Natural killer cell (primary cell): ENCODE data around the gene UGT1A10. TPM values are rescaled to one million over a fixed set of nuclear protein-coding genes. Genes with fewer than 3 reads are reported as not detected.

Source experiments
- ATAC-seq, 3 donors: fragments of 150-1000 bp in 2 of 3; fragments of 200-7000 bp in 1 of 3; cut with Tn5 transposase; 1 replicate in 1 of 3; 2 replicates in 2 of 3; pipeline ENCODE4 v1.10.0; 2021; ENCODE audit warnings: mild to moderate bottlenecking in 2 of 3, moderate library complexity in 2 of 3
- DNase-seq, 2 donors: peaks; one replicate each; pipeline versions ENCODE4 v3.0.0 to v3.0.0-alpha.2; 2013 to 2021; ENCODE audit warnings: mixed read lengths in 1 of 2
- H3K27ac ChIP-seq: one replicate; pipeline ENCODE4 v1.5.1; 2013; ENCODE audit warnings: mild to moderate bottlenecking, low read length
- H3K27me3 ChIP-seq: one replicate; pipeline ENCODE4 v1.6.1; 2013; ENCODE audit warnings: low read length; ENCODE audit not compliant: control insufficient read depth, insufficient read depth
- H3K36me3 ChIP-seq: one replicate; pipeline ENCODE4 v1.6.1; 2013; ENCODE audit warnings: low read length; ENCODE audit not compliant: control insufficient read depth, insufficient read depth
- H3K4me1 ChIP-seq: one replicate; pipeline ENCODE4 v1.6.1; 2013; ENCODE audit warnings: low read length; ENCODE audit not compliant: control insufficient read depth, insufficient read depth
- H3K4me3 ChIP-seq: one replicate; pipeline ENCODE4 v1.5.1; 2013; ENCODE audit warnings: low read length
- H3K9me3 ChIP-seq: one replicate; pipeline ENCODE4 v1.6.1; 2013; ENCODE audit warnings: low read length; ENCODE audit not compliant: control insufficient read depth, insufficient read depth
- H3K27ac Mint-ChIP-seq, 2 donors: one replicate each; pipeline ENCODE4 v1.8.0; 2022; ENCODE audit warnings: mild to moderate bottlenecking in 2 of 2, mixed read lengths in 2 of 2, moderate library complexity in 1 of 2
- H3K27me3 Mint-ChIP-seq, 2 donors: one replicate each; pipeline ENCODE4 v1.8.0; 2022; ENCODE audit warnings: low read depth in 2 of 2, mixed read lengths in 2 of 2
- H3K36me3 Mint-ChIP-seq: one replicate; pipeline ENCODE4 v1.8.0; 2022; ENCODE audit warnings: mixed read lengths
- H3K4me1 Mint-ChIP-seq, 2 donors: one replicate each; pipeline ENCODE4 v1.8.0; 2022; ENCODE audit warnings: mixed read lengths in 2 of 2
- H3K4me3 Mint-ChIP-seq: one replicate; pipeline ENCODE4 v1.8.0; 2022; ENCODE audit warnings: mild to moderate bottlenecking, moderate library complexity, mixed read lengths
- H3K9me3 Mint-ChIP-seq, 2 donors: one replicate each; pipeline ENCODE4 v1.8.0; 2022; ENCODE audit warnings: mixed read lengths in 2 of 2
- WGBS: methylation state at CpG from one replicate; pipeline ENCODE4 v1.1.7; 2013; ENCODE audit warnings: missing lambda C conversion rate; ENCODE audit not compliant: insufficient coverage; 5-methylcytosine and 5-hydroxymethylcytosine counted together
- intact Hi-C: fragments of 100-400 bp; cut with micrococcal nuclease; formaldehyde crosslinking; loops from one replicate; pipeline ENCODE4 v1.14.2; 2022
- total RNA-seq, 4 donors: library from RNA; stranded (reverse); fragments of 120-200 nt in 1 of 4; gene quantifications; one replicate each; pipeline versions ENCODE4 v1.2.3 to v1.2.4, GENCODE V29; 2013 to 2022
- TF ChIP-seq, protein P1 (sequence below): fragments of 200-600 bp; IDR thresholded peaks from one replicate; pipeline ENCODE4 v1.8.0; 2022; ENCODE audit warnings: antibody characterized with exemption

UGT1A10 gene
- total RNA-seq, 3 donors from 2014 or later (not counting 1 experiment from before 2014, with no cell fraction given), result not detected

- TF ChIP-seq, protein P1, sequence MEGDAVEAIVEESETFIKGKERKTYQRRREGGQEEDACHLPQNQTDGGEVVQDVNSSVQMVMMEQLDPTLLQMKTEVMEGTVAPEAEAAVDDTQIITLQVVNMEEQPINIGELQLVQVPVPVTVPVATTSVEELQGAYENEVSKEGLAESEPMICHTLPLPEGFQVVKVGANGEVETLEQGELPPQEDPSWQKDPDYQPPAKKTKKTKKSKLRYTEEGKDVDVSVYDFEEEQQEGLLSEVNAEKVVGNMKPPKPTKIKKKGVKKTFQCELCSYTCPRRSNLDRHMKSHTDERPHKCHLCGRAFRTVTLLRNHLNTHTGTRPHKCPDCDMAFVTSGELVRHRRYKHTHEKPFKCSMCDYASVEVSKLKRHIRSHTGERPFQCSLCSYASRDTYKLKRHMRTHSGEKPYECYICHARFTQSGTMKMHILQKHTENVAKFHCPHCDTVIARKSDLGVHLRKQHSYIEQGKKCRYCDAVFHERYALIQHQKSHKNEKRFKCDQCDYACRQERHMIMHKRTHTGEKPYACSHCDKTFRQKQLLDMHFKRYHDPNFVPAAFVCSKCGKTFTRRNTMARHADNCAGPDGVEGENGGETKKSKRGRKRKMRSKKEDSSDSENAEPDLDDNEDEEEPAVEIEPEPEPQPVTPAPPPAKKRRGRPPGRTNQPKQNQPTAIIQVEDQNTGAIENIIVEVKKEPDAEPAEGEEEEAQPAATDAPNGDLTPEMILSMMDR, result no peak
- 89% methylated on average over 11 of the region's 11 CpGs for WGBS
- H3K27ac Mint-ChIP-seq, result no peak overlapping the region
Measured at GRCh38 chr2:233817995-233818638, 181.9 kb downstream of the UGT1A10 start.

DNA sequence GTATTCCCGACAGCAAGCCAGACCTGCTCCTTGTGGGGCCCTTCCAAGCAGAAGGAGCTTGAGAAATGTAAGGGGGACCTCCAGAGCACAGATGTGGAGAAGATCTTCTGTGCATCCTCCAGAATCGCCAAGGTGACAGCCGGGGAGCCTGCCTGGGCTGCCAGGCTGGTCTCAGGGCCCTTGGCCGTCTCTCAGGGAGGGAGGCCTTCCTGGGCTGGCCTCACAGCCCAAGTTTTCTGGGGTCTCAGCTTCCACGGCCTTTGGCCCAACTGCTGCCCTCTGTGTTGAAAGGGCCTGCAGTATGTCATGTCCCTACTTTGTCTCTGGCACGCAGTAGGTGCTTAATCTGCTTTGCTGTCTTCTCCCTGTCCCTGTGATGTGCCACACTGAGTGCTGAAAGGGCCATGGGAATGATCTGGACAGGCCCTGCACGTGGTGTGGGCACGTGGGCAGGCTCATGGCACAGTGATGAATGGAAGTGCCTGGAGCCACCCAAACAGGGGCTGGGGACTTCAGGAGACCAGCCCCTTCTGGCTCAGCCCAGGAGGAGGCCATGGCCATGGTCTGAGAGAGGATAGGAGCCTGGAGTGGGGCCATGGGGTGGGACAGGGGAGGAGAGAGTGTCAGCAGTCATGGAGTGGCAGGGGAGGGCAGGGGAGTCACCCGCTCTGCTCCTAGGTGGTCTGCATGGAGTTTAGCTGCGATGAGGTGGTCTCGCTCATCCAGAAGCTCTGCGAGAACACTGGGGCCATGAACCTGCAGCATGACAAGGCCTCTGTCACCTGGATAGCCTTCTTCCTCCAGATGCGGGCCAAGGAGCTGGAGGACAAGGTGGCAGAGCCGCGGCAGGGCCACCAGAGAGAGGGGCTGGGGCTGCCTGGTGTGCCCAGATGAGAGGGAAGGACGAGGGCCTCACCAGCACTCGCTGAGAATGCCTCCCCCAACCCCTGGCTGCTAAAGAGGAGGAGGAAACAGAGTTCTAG is 182.7 kb downstream of the UGT1A10 start:
- no peak overlapping the region for H3K27ac Mint-ChIP-seq
- WGBS, result 72% methylated on average over 17 of the region's 17 CpGs
- no peak for ATAC-seq
- Histone ChIP-seq H3K27ac (no peak overlapping the region), H3K4me3 (no peak overlapping the region), H3K27me3 (no peaks in the 10 kb centered on the region), H3K36me3 (no peaks in the 10 kb centered on the region), H3K4me1 (no peaks in the 10 kb centered on the region), H3K9me3 (no peaks in the 10 kb centered on the region)
- H3K27me3 Mint-ChIP-seq, result peaks cover 11 to 21% of the 10 kb centered on the region in 2 donors
- H3K9me3 Mint-ChIP-seq, result no peaks in the 10 kb centered on the region
- H3K36me3 Mint-ChIP-seq, result no peaks in the 10 kb centered on the region
- TF ChIP-seq, protein P1, result no peak
- intact Hi-C loops, result no loop called here
- no peak for DNase-seq
- H3K4me3 Mint-ChIP-seq, result no peak overlapping the region
- H3K4me1 Mint-ChIP-seq, result peaks cover 0 to 5% of the 10 kb centered on the region in 2 donors

More at GRCh38 chr2:233817995-233818638, 181.9 kb downstream of the UGT1A10 start:
- no peak overlapping the region for H3K4me3 Mint-ChIP-seq
- no peaks in the 10 kb centered on the region for H3K4me1 ChIP-seq
- intact Hi-C loops, result no loop called here
- no peaks in the 10 kb centered on the region for H3K36me3 ChIP-seq
- no peak overlapping the region for H3K27ac ChIP-seq
- H3K9me3 ChIP-seq, result no peaks in the 10 kb centered on the region
- H3K27me3 ChIP-seq, result no peaks in the 10 kb centered on the region
- H3K4me3 ChIP-seq, result no peak overlapping the region
- DNase-seq (no peak), ATAC-seq (no peak)
- H3K36me3 Mint-ChIP-seq, result no peaks in the 10 kb centered on the region
- H3K4me1 Mint-ChIP-seq, result peaks cover 0 to 5% of the 10 kb centered on the region in 2 donors
- no peaks in the 10 kb centered on the region for H3K9me3 Mint-ChIP-seq
- H3K27me3 Mint-ChIP-seq, result peaks cover 11 to 21% of the 10 kb centered on the region in 2 donors

DNA sequence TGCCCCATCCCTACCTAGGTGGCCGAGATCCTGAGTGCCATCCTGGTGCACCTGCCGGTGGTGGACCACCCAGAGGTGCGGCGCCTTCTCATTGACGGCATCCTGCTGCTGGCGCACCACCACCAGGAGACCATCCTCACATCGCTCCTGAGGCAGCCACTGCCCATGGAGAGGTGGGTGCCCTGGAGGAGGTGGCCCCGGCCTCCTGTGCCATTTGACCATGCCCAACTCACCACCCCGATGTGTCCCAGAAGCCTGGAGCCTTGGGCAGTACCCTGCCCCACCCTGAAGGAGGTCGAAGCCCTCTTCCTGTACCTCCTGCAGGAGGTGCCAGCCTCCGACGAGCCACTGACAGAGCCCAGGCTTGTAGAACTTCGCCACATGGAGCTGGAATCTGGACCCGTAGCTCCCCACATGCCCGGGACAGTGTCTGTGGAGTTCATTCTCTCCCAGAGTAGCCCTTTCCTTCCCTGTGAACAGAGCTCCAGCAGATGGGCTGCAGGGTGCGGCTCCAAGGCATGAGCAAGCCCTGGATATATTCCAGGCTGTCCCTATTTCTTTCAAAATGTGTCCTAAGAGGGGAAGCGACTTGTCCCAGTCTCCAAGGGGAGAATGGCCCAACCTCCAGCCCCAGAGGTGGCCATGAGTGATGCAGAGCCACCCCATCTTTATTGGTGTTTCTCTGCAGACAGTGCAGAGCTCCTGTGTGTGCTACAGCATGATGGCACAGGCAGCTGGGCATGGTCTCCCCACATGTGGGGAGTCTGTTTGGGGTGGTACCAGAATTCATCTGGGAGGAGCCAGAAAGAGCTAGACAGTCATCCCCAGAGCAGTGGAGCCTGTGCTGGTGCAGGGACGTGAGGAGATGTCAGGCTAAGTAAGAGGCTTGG is 183.9 kb downstream of the UGT1A10 start:
- Histone ChIP-seq H3K4me3 (no peak overlapping the region), H3K4me1 (no peaks in the 10 kb centered on the region), H3K27ac (no peak overlapping the region), H3K36me3 (no peaks in the 10 kb centered on the region), H3K9me3 (no peaks in the 10 kb centered on the region), H3K27me3 (no peaks in the 10 kb centered on the region)
- H3K27me3 Mint-ChIP-seq, result peaks cover 10 to 14% of the 10 kb centered on the region in 2 donors
- H3K36me3 Mint-ChIP-seq, result no peaks in the 10 kb centered on the region
- H3K9me3 Mint-ChIP-seq, result no peaks in the 10 kb centered on the region
- H3K4me1 Mint-ChIP-seq, result peaks cover 0 to 5% of the 10 kb centered on the region in 2 donors
- intact Hi-C loops, result no loop called here
- no peak for ATAC-seq
- TF ChIP-seq, protein P1, result no peak
- H3K4me3 Mint-ChIP-seq, result no peak overlapping the region
- DNase-seq, result no peak
- 83% methylated on average over 18 of the region's 18 CpGs for WGBS
- no peak overlapping the region for H3K27ac Mint-ChIP-seq
